ENCODE measurements around the gene QRSL1.
A peak's percentile ranks its signal among the peaks of the same experiment; 100 is the strongest.

Gene QRSL1

GRCh38 chr6:106617857-106618256, 11.5 kb upstream of the QRSL1 start:
- H3K23ac ChIP-seq (ENCODE audit: low read length): no peak overlapping the region
- peaks cover 2% of the 10 kb centered on the region for H3K4me1 ChIP-seq (ENCODE audit: control insufficient read depth, low read depth, low read length)
- no CpG with 5 or more reads among the region's 1 CpG for WGBS (ENCODE audit: extremely low coverage, insufficient coverage, low lambda C conversion rate)
- H3K4ac ChIP-seq (ENCODE audit: low read depth, low read length): no peak overlapping the region
- no peak overlapping the region for H2AK5ac ChIP-seq (ENCODE audit: low read length)
- H3K27me3 ChIP-seq (ENCODE audit: insufficient read depth, low read length, poor library complexity): no peaks in the 10 kb centered on the region
- no peak overlapping the region for H4K8ac ChIP-seq (ENCODE audit: low read depth, low read length)
- H3K9ac ChIP-seq (ENCODE audit: low read length): no peak overlapping the region
- no peak overlapping the region for H3K18ac ChIP-seq (ENCODE audit: low read length)
- H3K4me2 ChIP-seq (ENCODE audit: low read length): no peak overlapping the region
- no peak overlapping the region for H2BK5ac ChIP-seq (ENCODE audit: low read length)
- no peak overlapping the region for H4K5ac ChIP-seq (ENCODE audit: low read length)
- H3K56ac ChIP-seq (ENCODE audit: low read length): no peak overlapping the region
- no peak overlapping the region for H3K27ac ChIP-seq (ENCODE audit: low read depth, low read length)
- peaks cover 1% of the 10 kb centered on the region for H3K36me3 ChIP-seq (ENCODE audit: control insufficient read depth, insufficient read depth, low read length)
- no peak overlapping the region for H3K4me3 ChIP-seq (ENCODE audit: low read length)
- H2BK120ac ChIP-seq (ENCODE audit: low read depth, low read length): no peak overlapping the region
- H3K79me2 ChIP-seq (ENCODE audit: control insufficient read depth, insufficient read depth, low read length): no peaks in the 10 kb centered on the region
- no peak for DNase-seq
- no peaks in the 10 kb centered on the region for H3K79me1 ChIP-seq (ENCODE audit: low read length)
- no peak overlapping the region for H2BK15ac ChIP-seq (replicated peaks; ENCODE audit: low read depth)

- no CpG with 5 or more reads among the region's 3 CpGs for WGBS (ENCODE audit: extremely low coverage, insufficient coverage, low lambda C conversion rate)
Measured at GRCh38 chr6:106618324-106618723, 11.1 kb upstream of the QRSL1 start.

GRCh38 chr6:106619223-106619622, 10.2 kb upstream of the QRSL1 start:
- H3K27ac ChIP-seq (ENCODE audit: low read depth, low read length): no peak overlapping the region
- no peak overlapping the region for H3K4ac ChIP-seq (ENCODE audit: low read depth, low read length)
- DNase-seq: no peak
- H4K5ac ChIP-seq (ENCODE audit: low read length): no peak overlapping the region
- no peak overlapping the region for H2BK15ac ChIP-seq (replicated peaks; ENCODE audit: low read depth)
- H3K4me3 ChIP-seq (ENCODE audit: low read length): no peak overlapping the region
- no CpG with 5 or more reads among the region's 1 CpG for WGBS (ENCODE audit: extremely low coverage, insufficient coverage, low lambda C conversion rate)
- H3K23ac ChIP-seq (ENCODE audit: low read length): no peak overlapping the region
- no peaks in the 10 kb centered on the region for H3K79me1 ChIP-seq (ENCODE audit: low read length)
- H3K27me3 ChIP-seq (ENCODE audit: insufficient read depth, low read length, poor library complexity): no peaks in the 10 kb centered on the region
- no peak overlapping the region for H3K18ac ChIP-seq (ENCODE audit: low read length)
- H2BK120ac ChIP-seq (ENCODE audit: low read depth, low read length): no peak overlapping the region
- no peak overlapping the region for H3K4me2 ChIP-seq (ENCODE audit: low read length)
- no peak overlapping the region for H2BK5ac ChIP-seq (ENCODE audit: low read length)
- no peaks in the 10 kb centered on the region for H3K79me2 ChIP-seq (ENCODE audit: control insufficient read depth, insufficient read depth, low read length)
- H3K56ac ChIP-seq (ENCODE audit: low read length): no peak overlapping the region
- H3K4me1 ChIP-seq (ENCODE audit: control insufficient read depth, low read depth, low read length): no peaks in the 10 kb centered on the region
- H2AK5ac ChIP-seq (ENCODE audit: low read length): no peak overlapping the region
- peaks cover 1% of the 10 kb centered on the region for H3K36me3 ChIP-seq (ENCODE audit: control insufficient read depth, insufficient read depth, low read length)
- no peak overlapping the region for H3K9ac ChIP-seq (ENCODE audit: low read length)
- no peak overlapping the region for H4K8ac ChIP-seq (ENCODE audit: low read depth, low read length)

More at GRCh38 chr6:106618324-106618723, 11.1 kb upstream of the QRSL1 start:
- no peak overlapping the region for H4K5ac ChIP-seq (ENCODE audit: low read length)
- no peak overlapping the region for H4K8ac ChIP-seq (ENCODE audit: low read depth, low read length)
- no peak overlapping the region for H3K18ac ChIP-seq (ENCODE audit: low read length)
- no peak overlapping the region for H2BK5ac ChIP-seq (ENCODE audit: low read length)
- H3K4me2 ChIP-seq (ENCODE audit: low read length): no peak overlapping the region
- no peak overlapping the region for H3K56ac ChIP-seq (ENCODE audit: low read length)
- no peak overlapping the region for H2BK120ac ChIP-seq (ENCODE audit: low read depth, low read length)
- H3K79me2 ChIP-seq (ENCODE audit: control insufficient read depth, insufficient read depth, low read length): no peaks in the 10 kb centered on the region
- no peak overlapping the region for H2BK15ac ChIP-seq (replicated peaks; ENCODE audit: low read depth)
- H3K79me1 ChIP-seq (ENCODE audit: low read length): no peaks in the 10 kb centered on the region
- no peak for DNase-seq
- peaks cover 1% of the 10 kb centered on the region for H3K36me3 ChIP-seq (ENCODE audit: control insufficient read depth, insufficient read depth, low read length)
- no peaks in the 10 kb centered on the region for H3K27me3 ChIP-seq (ENCODE audit: insufficient read depth, low read length, poor library complexity)
- no peak overlapping the region for H3K23ac ChIP-seq (ENCODE audit: low read length)
- no peak overlapping the region for H3K4me3 ChIP-seq (ENCODE audit: low read length)
- H2AK5ac ChIP-seq (ENCODE audit: low read length): no peak overlapping the region
- no peak overlapping the region for H3K27ac ChIP-seq (ENCODE audit: low read depth, low read length)
- peaks cover 2% of the 10 kb centered on the region for H3K4me1 ChIP-seq (ENCODE audit: control insufficient read depth, low read depth, low read length)
- no peak overlapping the region for H3K9ac ChIP-seq (ENCODE audit: low read length)
- H3K4ac ChIP-seq (ENCODE audit: low read depth, low read length): no peak overlapping the region

- Histone ChIP-seq H4K5ac (ENCODE audit: low read length) (no peak overlapping the region), H2BK15ac (replicated peaks; ENCODE audit: low read depth) (no peak overlapping the region), H3K4me2 (ENCODE audit: low read length) (no peak overlapping the region), H3K27ac (ENCODE audit: low read depth, low read length) (no peak overlapping the region), H3K79me2 (ENCODE audit: control insufficient read depth, insufficient read depth, low read length) (no peaks in the 10 kb centered on the region), H2AK5ac (ENCODE audit: low read length) (no peak overlapping the region), H3K56ac (ENCODE audit: low read length) (no peak overlapping the region), H4K8ac (ENCODE audit: low read depth, low read length) (no peak overlapping the region), H3K4ac (ENCODE audit: low read depth, low read length) (no peak overlapping the region), H2BK5ac (ENCODE audit: low read length) (no peak overlapping the region), H3K18ac (ENCODE audit: low read length) (no peak overlapping the region), H3K4me3 (ENCODE audit: low read length) (no peak overlapping the region), H3K27me3 (ENCODE audit: insufficient read depth, low read length, poor library complexity) (no peaks in the 10 kb centered on the region), H2BK120ac (ENCODE audit: low read depth, low read length) (no peak overlapping the region), H3K4me1 (ENCODE audit: control insufficient read depth, low read depth, low read length) (no peaks in the 10 kb centered on the region), H3K9ac (ENCODE audit: low read length) (no peak overlapping the region), H3K23ac (ENCODE audit: low read length) (no peak overlapping the region), H3K79me1 (ENCODE audit: low read length) (no peaks in the 10 kb centered on the region), H3K36me3 (ENCODE audit: control insufficient read depth, insufficient read depth, low read length) (peaks cover 1% of the 10 kb centered on the region)
- no CpG with 5 or more reads among the region's 3 CpGs for WGBS (ENCODE audit: extremely low coverage, insufficient coverage, low lambda C conversion rate)
- DNase-seq: peak; percentile 16
Measured at GRCh38 chr6:106620931-106621672, 8.3 kb upstream of the QRSL1 start.

GRCh38 chr6:106622412-106622811, 7.0 kb upstream of the QRSL1 start:
- Histone ChIP-seq H2AK5ac (ENCODE audit: low read length) (no peak overlapping the region), H3K4me3 (ENCODE audit: low read length) (peak overlapping the region; percentile 4), H3K27ac (ENCODE audit: low read depth, low read length) (no peak overlapping the region), H3K9ac (ENCODE audit: low read length) (no peak overlapping the region), H3K4me2 (ENCODE audit: low read length) (no peak overlapping the region), H2BK5ac (ENCODE audit: low read length) (no peak overlapping the region), H3K79me2 (ENCODE audit: control insufficient read depth, insufficient read depth, low read length) (no peaks in the 10 kb centered on the region), H3K36me3 (ENCODE audit: control insufficient read depth, insufficient read depth, low read length) (peaks cover 1% of the 10 kb centered on the region), H2BK120ac (ENCODE audit: low read depth, low read length) (no peak overlapping the region), H4K8ac (ENCODE audit: low read depth, low read length) (no peak overlapping the region), H3K18ac (ENCODE audit: low read length) (no peak overlapping the region), H3K79me1 (ENCODE audit: low read length) (no peaks in the 10 kb centered on the region), H4K5ac (ENCODE audit: low read length) (no peak overlapping the region), H3K27me3 (ENCODE audit: insufficient read depth, low read length, poor library complexity) (no peaks in the 10 kb centered on the region), H3K23ac (ENCODE audit: low read length) (no peak overlapping the region), H3K4ac (ENCODE audit: low read depth, low read length) (no peak overlapping the region), H2BK15ac (replicated peaks; ENCODE audit: low read depth) (no peak overlapping the region), H3K4me1 (ENCODE audit: control insufficient read depth, low read depth, low read length) (no peaks in the 10 kb centered on the region), H3K56ac (ENCODE audit: low read length) (no peak overlapping the region)
- no peak for DNase-seq
- WGBS (ENCODE audit: extremely low coverage, insufficient coverage, low lambda C conversion rate): no CpG with 5 or more reads among the region's 8 CpGs

GRCh38 chr6:106623039-106623438, 6.3 kb upstream of the QRSL1 start:
- no peak overlapping the region for H3K4me3 ChIP-seq (ENCODE audit: low read length)
- WGBS (ENCODE audit: extremely low coverage, insufficient coverage, low lambda C conversion rate): no CpG with 5 or more reads among the region's 1 CpG
- H3K56ac ChIP-seq (ENCODE audit: low read length): no peak overlapping the region

More at GRCh38 chr6:106623039-106623438, 6.3 kb upstream of the QRSL1 start:
- Histone ChIP-seq H2BK15ac (replicated peaks; ENCODE audit: low read depth) (no peak overlapping the region), H3K23ac (ENCODE audit: low read length) (no peak overlapping the region), H4K5ac (ENCODE audit: low read length) (no peak overlapping the region), H3K4me2 (ENCODE audit: low read length) (no peak overlapping the region), H3K18ac (ENCODE audit: low read length) (no peak overlapping the region), H3K27ac (ENCODE audit: low read depth, low read length) (no peak overlapping the region), H3K4ac (ENCODE audit: low read depth, low read length) (no peak overlapping the region), H3K27me3 (ENCODE audit: insufficient read depth, low read length, poor library complexity) (no peaks in the 10 kb centered on the region), H2AK5ac (ENCODE audit: low read length) (no peak overlapping the region), H2BK120ac (ENCODE audit: low read depth, low read length) (no peak overlapping the region), H2BK5ac (ENCODE audit: low read length) (no peak overlapping the region), H3K9ac (ENCODE audit: low read length) (no peak overlapping the region), H3K79me1 (ENCODE audit: low read length) (no peaks in the 10 kb centered on the region), H3K79me2 (ENCODE audit: control insufficient read depth, insufficient read depth, low read length) (no peaks in the 10 kb centered on the region), H4K8ac (ENCODE audit: low read depth, low read length) (no peak overlapping the region), H3K4me1 (ENCODE audit: control insufficient read depth, low read depth, low read length) (no peaks in the 10 kb centered on the region), H3K36me3 (ENCODE audit: control insufficient read depth, insufficient read depth, low read length) (peaks cover 1% of the 10 kb centered on the region)
- no peak for DNase-seq
